ENCODE measurements around the gene PPP1R13L.

The PPP1R13L gene

DNA sequence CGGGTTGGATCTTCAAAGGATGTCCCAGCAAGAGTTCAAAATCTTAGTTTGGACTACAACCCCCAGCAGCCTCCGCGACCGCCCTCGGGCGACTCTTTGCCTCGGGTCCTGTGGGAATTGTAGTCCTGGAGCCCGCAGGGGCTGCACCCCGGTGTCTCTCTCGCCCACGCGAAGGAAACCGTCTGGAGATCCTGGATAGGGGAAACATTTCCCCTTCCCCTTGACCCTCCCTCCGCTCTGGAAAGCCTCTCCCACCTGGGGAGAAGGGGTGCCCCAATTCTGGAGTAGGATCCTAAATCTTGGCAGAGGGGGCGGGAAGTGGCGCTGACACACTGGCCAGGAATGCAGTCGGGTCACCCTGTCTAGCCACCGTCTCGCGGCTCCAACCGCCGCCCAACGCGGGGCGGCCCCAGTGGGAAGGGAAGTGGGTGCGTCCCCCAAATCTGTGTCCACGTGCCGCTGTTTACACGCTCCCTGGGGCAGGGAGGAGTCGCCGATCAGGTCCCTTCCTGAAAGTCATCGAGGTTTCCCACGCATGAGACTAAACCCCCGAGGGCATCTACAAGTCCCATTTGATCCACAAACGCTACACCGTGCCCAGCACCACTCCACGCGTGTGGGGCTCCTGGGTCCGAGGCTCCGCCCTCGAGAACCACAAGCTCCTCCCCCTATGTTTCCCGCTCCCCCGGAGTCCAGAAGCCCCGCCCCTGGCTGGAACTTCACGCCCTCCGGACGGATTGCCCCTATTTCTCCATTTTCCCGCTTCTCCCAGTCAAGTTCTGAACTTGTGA lies 761 bp upstream of the PPP1R13L start:
- peak; percentile 94 for DNase-seq

DNA sequence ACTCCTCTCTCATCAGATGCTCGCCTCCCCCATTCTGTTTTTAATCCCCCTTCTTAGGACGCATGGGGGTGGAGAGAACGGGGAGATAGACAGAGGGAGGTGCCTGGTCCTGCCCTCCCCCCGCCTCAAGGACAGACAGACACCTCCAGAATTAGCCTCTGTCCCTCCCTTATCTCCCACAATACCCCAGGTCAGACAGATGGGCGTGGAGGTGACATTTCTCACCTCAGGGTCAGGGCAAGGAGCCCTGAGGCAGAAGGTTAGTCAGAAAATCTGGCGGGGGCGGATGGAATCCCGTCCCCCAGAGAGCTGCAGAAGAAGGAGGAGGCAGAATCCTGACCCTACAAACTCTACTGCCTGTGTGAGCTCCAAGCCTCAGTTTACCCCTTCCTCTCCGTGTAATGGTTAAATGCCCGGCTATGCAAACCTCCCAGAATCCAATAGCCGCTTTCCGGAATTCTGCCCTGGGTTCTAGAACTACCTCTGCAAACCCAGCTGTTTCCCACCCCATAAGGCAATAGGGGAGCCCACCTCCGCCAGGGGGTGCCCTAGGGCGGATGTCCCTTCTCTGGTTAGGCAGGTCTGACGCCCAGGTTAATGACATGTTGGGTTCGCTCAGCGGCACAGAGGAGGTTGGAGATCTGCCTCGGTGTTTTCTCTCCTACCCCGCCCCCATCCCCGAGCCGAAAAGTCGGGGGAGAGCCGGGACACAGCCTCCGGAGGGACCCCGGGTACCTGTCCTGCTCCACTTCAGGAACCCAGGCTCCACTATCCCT lies 900 bp downstream of the PPP1R13L start:
- DNase-seq: peak; percentile 45

DNA sequence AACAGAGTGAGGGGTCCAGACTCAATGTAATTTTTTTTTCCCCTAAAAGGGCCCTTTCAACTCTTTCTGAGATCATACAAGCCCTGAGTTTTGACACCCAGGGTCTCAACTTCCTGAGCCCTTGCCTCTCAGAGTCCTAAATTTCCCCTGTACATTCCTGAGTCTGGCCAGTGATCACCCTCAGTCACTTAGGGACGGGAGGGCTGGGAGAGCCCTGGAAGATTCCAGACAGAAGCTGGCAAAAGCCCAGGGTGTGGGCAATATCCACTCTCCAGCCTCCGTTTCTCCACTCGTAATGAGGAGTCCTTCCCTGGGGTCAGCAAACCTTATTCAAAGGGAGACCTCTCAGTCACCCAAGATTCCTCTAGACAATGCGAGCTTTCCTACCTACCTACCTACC lies 1.6 kb downstream of the PPP1R13L start:
- peak; percentile 23 for DNase-seq

DNA sequence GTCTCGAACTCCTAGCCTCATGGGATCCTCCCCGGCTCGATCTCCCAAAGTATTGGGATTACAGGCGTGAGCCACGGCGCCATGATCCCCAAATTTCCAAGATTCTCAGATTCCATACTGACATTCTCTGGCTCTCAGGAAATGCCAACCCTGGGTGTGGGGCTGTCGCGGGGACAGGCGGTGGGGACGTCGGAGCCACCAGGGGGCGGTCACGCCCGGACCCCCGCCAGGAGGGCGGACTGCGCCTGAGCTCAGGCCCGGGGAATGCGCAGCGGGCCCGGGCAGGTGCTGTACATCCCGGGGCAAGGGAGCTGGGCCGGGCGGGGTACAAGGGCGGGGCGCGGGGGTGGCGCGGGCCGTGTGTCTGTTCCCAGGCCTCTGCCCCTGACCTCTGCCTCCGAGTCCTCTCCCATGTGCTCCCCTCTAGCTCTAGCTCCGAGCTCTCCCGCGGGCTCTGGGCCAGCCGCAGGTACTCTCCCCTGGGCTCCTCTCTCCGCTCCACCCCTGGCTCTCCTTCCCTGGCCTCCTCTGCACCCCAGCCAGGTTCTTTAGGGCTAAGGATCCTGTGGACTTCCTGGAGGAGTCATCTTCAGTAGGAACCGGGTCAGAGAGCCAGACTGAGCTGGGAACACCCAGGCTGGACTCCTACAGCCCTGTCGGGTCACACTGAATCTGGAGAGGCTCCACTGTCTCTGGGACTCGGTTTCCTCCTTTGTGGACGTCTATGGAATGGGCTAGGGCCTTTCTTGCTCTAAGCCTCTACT lies 2.4 kb downstream of the PPP1R13L start:
- DNase-seq: peak; percentile 52

DNA sequence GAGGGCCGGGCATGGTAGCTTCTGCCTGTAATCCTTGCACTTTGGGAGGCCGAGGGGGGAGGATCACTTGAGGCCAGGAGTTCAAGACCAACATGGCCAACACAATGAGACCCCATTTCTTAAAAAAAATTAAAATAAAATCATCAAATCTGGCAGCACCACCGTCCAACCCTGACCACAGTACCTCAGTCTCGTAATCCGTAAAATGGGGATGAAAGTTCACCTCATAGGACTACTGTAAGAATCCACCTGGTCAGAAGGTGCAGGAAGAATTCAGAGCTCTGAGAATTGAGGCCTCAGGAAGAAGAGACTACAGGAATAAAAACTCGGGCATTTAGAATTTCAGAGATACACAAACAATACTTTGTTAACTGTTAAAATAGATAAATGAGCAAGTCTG lies 3.1 kb downstream of the PPP1R13L start:
- DNase-seq: no peak

DNA sequence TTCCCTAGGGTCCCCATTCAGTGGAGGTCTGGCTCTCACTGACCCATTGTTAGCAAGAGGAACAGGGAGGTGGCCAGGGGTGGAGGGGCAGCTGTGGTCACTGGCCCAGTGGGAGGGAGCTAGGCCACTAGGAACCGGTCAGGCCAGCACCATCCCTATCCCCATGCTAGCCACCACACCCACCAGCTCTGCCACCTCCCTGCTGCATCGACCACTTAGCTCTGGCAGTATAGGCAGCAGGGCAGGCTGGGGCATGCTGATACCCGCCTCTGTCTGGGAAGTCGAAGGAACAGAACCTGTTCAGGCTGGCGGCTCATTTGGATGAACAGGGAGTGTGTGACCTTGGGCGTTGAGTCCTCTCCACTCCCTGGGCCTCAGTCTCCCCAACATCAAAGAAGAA lies 4.7 kb downstream of the PPP1R13L start:
- no peak for DNase-seq

DNA sequence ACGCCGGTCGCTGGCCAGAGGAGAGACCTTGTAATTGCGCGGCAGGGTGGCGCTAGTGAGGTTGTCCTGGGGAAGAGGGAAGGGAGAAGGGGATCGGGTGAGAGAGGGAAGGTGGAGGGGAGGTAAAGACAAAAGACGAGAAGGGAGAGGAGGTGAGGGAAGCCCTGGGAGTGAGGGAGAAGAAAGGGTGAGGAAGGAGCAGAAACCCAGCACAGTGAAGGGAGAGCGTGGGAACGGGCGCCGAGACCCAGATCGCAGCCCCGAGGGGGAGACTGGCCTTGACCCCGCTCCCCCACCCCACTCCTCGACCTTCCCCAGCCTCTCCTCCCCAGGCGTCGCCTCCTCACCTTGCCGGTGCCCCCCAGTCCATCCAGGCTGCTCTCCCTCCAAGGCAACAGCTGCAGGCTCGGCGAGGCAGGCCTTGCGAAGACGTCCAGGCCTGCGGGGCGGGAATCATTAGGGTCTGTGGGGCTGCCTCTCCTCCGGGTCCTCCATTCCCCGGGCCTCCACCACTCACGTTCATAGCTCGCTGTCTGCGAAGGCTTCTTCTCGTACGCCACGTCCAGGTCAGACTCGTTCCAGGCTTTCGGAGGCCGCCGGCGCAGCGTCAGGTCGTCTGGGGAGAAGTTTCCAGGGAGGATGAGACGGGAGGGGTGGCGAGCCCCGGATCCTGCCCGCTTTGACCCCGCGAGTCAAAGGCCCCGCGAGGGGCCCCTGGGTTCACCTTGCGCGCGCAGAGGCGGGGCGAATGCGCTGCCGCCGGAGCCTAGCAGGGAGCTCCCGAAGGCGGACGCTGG lies 8.8 kb downstream of the PPP1R13L start:
- no peak for DNase-seq

DNA sequence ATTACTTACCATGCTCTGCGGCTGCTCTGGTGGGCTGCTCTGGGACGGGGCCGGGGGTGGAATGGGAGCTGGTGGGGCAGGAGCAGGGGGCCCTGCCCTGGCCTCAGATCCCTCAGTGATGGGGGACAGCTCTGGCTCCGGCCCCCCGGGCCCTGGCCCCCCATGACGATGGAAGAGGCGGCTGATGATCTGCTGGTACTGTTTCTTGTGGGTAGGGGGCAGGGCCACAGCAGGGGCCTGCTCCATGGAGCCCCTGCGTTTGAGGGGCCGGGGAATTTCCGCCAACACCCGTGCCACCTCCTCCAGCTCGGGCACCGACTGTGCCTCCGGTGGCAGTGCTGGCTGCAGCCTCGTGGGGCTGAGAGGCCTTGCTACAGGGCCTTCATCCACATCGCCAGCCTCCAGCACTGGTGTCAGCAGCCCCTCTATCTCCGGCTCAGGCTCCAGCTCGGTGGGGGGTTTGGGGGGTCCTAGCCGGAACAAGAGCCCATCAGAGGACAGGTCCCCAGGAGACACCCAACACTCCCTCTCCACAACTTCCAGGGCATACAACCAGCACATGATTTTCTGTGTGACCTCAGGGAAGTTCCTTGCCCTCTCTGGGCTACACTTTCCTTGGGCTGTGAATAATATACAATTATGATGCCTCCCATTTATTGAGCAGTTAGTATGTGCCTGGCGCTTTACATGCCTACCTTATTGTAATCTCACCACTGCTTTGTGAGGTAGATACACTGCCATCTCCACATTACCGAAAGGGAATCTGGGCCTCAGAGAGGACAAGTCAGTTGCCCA lies 12.8 kb downstream of the PPP1R13L start:
- no peak for DNase-seq

DNA sequence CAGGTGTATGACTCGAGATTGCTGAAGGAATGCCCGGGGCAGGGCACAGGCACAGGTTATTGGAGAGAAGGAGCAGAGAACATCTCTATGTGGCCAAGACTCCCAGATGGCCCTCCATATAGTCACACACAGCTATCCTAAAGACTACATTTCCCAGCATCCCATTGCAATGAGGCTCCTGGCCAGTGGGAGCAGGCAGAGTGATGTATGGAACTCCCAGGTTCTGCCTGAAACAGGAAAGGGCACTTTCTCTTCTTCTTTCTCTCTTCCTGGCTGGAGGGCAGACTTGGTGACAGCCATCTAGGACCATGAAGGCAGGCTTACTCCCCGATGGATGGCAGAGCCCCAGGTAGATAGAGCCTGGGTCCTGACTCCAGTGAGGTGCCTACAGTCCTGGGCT lies 13.5 kb downstream of the PPP1R13L start:
- no peak for DNase-seq

DNA sequence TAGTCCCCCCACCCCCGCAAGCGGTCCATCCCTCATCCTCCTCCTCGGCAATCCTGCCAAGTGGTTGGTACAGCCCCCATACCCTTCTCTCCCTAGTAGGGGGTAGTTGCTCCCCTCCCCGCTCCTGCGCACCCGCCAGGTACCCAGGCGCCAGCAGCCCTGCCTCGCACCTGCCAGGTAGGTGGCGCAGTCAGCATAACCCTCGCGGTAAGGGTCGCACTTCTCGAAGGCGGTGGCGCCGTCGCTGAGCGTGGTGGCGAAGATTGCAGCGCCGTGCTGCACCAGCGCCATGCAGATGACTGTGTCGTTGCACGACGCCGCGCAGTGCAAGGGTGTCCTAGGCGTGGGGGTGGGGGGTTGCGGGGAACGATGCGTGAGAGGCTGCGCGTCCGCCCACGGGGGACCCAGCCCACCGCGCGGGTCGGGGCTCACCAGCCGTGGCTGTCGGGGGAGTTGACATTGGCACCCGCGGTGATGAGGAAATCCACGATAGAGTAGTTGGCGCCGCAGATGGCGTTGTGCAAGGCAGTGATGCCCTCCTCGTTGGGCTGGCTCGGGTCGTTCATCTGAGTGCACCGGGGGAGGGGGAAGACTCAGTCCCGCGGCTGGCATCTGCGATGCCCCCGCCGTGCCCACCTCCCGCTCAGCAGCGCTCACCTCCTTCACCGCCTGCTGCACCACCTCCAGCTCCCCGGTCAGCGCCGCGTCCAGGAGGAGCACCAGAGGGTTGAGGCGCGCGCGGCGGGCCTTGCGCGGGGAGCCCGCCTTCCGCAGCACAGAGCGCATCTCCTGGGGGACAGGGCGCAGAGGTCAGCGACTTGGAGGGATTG lies 19.3 kb downstream of the PPP1R13L start:
- no peak for DNase-seq

DNA sequence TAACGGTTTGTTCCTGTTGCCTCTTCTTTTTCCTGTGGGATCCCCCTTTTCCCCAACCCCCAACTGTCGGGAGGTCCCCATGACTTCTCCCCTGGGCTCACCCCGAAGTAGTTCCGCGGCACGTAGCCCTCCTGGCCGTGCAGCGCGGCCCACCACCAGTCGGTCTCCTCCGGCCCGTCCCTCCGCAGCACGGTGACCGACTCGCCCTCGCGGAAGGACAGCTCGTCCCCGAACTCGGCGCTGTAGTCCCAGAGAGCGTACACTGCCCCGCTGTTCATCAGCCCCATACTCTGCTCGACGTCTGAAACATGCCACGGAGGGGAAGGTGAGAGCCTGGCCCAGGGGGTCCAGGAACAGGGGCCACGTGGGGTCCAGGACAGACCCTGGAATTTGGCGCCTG lies 22.4 kb downstream of the PPP1R13L start:
- no peak for DNase-seq

DNA sequence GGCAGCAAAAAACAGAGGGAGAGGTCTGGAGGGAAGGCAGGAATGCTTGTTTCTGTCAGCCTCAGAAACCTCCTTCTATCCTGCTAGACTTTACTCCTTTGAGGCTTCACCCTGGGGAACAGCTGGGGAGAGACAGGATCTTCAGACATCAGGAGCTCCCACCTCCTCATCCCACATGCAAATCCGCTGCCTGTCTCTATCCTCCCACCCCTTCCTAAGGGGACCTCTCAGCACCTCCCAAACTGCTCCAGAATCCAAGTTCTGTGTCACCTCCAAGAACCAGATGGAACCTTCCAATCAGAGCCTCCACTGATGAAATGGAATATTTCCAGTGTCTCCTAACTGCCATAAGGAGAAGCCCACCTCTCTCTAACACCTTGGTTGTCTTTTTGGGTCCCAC lies 24.8 kb downstream of the PPP1R13L start:
- DNase-seq: no peak

DNA sequence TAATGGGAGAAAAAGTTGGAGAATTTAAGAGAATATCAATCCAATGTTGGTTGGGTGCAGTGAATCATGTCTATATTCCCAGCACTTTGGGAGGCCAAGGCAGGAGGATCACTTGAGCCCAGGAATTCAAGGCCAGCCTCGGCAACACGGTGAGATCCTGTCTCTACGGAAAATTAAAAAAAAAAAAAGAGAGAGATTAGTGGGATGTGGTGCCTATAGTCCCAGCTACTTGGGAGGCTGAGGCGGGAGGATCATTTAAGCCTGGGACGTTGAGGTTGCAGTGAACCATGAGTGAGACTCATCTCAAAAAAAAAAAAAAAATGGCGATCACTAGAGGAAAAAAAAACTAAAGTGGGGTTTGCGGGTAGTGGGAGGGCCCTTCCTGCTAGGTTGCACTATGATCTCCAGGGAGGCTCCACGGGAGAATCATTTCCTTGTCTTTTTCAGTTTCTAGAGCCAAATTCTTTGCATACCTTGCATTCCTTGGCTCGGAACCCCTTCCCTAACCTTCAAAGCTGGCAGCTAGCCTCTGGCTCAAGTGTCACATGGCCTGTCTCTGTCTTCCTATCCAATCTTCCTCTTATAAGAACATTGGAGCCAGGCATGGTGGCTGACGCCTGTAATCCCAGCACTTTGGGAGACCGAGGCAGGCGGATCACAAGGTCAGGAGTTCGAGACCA lies 28.7 kb downstream of the PPP1R13L start:
- peak; percentile 100 for DNase-seq

DNA sequence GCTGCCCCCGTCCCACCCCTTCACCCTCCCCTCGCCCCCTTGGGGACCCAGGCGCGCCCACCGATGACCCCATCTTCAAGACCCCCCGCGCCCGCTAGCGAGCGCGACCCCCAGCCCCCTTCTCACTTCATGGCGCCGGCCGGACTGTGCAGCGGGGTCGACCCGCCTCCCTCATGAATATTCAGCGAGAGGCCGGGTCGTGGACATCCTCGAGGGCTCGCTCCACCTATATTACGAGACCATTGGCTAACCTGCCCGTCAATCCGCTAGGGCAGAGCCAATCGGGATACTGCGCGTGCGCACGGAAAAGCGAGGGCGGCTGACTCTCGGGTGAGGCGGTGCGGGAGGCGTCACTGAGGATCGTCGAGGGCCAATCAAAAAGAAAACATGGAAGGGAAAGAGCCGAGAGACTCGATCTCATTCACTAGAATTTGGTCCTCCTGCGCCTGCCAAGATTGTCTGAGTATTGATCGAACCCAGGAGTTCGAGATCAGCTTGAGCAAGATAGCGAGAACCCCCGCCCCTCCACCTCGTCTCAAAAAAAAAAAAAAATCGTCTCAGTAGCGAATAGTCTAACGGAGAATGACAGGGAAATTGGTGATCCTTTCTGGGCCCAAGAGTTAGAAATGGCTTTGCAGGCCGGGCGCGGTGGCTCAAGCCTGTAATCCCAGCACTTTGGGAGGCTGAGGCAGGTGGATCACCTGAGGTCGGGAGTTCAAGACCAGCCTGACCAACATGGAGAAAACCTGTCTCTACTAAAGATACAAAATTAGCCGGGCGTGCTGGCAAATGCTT lies 34.3 kb downstream of the PPP1R13L start, which contains the start of gene ERCC2:
ERCC2 (minus strand) TSS at position 164 of the 795 bp plus-strand sequence; CDS start at position 131, 33 bp downstream.
- peak; percentile 99 for DNase-seq

DNA sequence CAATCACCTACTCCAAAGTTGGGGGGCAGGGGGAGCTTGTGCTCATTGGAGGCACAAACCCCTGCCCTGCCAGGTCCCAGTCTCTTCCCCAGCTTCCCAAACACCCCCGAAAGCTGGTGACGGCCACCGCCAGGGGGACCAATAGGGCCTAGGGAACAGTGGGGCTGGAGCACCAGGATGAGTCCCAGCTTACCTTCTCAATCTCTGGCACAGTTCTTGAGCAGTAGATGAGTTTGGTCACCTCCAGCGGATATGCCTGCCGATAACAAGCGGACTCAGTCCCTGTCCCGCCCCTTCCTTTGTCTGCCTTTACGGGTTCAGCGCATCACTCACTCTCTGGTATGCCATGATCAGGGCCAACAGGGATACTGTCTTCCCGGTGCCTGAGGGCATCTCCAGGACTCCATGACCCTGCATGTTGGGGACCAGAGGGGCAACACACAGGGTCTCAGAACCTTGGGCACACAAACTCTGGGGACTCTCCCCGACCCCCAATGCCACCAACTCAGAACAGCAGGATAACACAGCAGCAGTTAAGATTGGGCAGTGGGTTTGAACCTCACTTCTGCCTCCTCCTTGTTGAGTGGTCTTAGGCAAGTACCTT lies 36.0 kb downstream of the PPP1R13L start:
- no peak for DNase-seq

DNA sequence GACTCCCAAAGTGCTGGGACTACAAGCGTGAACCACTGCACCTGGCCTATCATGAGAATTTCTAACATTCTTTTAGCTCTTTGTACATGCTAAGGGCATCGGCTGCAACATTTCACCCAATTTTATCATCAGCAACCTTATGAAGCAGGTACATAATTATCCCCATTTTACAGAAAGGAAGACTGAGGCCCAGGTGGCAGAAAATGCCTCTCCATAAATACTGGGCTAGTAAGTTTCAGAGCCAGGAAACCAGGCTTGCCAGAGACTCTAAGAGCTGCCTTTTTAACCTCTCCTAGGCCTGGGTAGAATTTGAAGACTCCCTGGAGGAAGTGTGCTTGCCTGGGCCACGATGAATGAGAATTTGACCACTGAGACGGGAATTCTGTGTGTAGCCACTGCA lies 36.7 kb downstream of the PPP1R13L start:
- DNase-seq: no peak

DNA sequence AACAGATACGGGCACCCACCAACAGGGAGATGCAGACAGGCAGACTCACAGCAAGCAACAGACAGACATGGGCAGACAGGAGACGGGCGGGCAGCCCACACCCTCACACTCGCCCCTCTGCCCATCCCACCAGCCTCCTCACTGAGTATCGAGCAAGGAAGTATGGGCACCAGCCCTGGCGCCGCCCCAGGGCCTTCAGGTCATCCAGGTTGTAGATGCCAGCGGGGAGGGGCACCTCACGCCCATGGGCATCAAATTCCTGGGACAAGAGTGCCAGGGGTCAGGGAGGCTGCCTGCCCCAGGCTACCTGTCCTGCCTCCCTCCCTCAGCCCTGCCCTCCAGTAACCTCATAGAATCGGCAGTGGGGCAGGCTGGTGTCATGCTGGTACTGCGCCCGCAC lies 40.2 kb downstream of the PPP1R13L start:
- no peak for DNase-seq

DNA sequence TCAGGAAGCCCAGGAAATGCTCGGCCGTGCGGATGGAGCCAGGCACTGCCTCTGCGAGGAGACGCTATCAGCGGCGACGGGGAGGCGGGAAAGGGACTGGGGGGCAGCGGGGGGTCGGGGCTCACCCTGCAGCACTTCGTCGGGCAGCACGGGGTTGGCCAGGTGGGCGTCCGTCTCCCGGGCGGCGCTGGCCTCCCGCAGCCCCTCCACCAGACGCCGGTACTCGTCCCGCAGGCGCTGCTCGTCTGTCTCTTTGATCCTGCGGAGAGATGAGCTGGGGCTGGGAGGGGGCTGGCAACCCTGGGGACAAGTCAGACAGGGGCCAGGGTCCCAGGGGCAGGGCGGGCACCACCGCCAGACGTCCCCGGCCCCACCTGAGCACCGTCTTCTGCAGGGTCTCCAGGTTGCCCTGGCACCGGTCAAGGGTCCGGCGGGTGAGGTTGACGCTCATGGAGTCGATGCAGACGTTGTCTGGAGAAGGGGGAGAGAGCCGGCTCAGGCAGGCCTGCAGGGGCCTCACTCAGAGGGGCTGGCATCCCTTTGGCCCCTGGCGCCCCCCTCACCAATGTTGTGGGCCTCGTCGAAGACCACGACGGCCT lies 40.9 kb downstream of the PPP1R13L start:
- DNase-seq: no peak
